ENCODE measurements around the gene LARP6.

The LARP6 gene

GRCh38 chr15:70831094-70831911 lies 22.7 kb downstream of the LARP6 start:
- no peaks in the 10 kb centered on the region for H3K36me3 ChIP-seq (ENCODE audit: control insufficient read depth, insufficient read depth, low read length)

GRCh38 chr15:70830615-70831014 lies 23.3 kb downstream of the LARP6 start:
- Histone ChIP-seq H3K27me3 (replicated peaks; ENCODE audit: control insufficient read depth, insufficient read depth, low read length, poor library complexity, severe bottlenecking) (no peaks in the 10 kb centered on the region), H3K27ac (ENCODE audit: insufficient read depth, low read length, poor library complexity, severe bottlenecking) (no peak overlapping the region), H3K4me1 (ENCODE audit: control insufficient read depth, insufficient read depth, low read length, poor library complexity, severe bottlenecking) (no peaks in the 10 kb centered on the region), H3K9me3 (ENCODE audit: control insufficient read depth, low read length) (no peaks in the 10 kb centered on the region), H3K4me3 (ENCODE audit: insufficient read depth, low read depth, low read length, poor library complexity, severe bottlenecking) (no peak overlapping the region), H3K36me3 (ENCODE audit: control insufficient read depth, insufficient read depth, low read length) (no peaks in the 10 kb centered on the region)
- DNase-seq = no peak

More at GRCh38 chr15:70831094-70831911, 22.7 kb downstream of the LARP6 start:
- DNase-seq = no peak
- no peaks in the 10 kb centered on the region for H3K4me1 ChIP-seq (ENCODE audit: control insufficient read depth, insufficient read depth, low read length, poor library complexity, severe bottlenecking)
- no peaks in the 10 kb centered on the region for H3K27me3 ChIP-seq (replicated peaks; ENCODE audit: control insufficient read depth, insufficient read depth, low read length, poor library complexity, severe bottlenecking)
- H3K9me3 ChIP-seq (ENCODE audit: control insufficient read depth, low read length) = no peaks in the 10 kb centered on the region
- H3K27ac ChIP-seq (ENCODE audit: insufficient read depth, low read length, poor library complexity, severe bottlenecking) = no peak overlapping the region
- no peak overlapping the region for H3K4me3 ChIP-seq (ENCODE audit: insufficient read depth, low read depth, low read length, poor library complexity, severe bottlenecking)

DNA sequence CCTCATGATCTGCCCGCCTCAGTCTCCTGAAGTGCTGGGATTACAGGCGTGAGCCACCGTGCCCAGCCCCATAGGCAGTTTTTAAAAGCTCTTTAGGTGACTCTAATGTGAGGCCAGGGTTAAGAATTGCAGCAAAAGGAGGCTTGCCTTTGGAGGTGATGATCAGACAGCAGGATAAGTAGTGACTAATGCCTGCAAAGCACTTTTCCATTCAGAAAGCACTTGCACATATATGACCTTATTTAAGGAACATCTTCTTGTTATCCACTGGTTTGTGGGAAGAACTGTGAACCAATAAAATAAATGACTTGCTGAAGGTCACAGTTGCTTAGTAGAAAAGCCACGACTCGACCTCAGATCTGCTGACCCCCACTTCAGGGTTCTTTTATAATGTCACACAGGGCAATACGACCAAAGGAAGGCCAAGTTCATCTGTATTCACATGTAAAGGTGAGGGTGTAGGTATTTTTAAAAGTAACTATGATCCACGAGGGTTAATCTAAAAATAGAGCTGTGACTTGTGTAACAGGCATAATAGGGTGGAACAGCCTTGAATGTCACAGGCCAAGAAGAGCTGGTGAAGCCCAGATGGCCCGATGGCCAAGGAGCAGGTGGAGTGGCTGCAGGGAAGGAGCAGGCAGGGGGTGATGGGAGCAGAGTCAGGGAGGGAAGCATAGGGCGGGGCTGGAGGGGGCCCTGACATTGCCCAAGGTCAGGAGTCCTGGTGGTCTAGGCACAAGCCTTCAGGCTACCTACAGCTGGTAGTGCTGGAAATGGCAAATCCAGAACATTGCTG lies 24.4 kb downstream of the LARP6 start:
- Histone ChIP-seq H3K27ac (ENCODE audit: insufficient read depth, low read length, poor library complexity, severe bottlenecking) (no peak overlapping the region), H3K4me1 (ENCODE audit: control insufficient read depth, insufficient read depth, low read length, poor library complexity, severe bottlenecking) (no peaks in the 10 kb centered on the region), H3K36me3 (ENCODE audit: control insufficient read depth, insufficient read depth, low read length) (no peaks in the 10 kb centered on the region), H3K9me3 (ENCODE audit: control insufficient read depth, low read length) (no peaks in the 10 kb centered on the region), H3K4me3 (ENCODE audit: insufficient read depth, low read depth, low read length, poor library complexity, severe bottlenecking) (no peak overlapping the region), H3K27me3 (replicated peaks; ENCODE audit: control insufficient read depth, insufficient read depth, low read length, poor library complexity, severe bottlenecking) (no peaks in the 10 kb centered on the region)
- DNase-seq = no peak

DNA sequence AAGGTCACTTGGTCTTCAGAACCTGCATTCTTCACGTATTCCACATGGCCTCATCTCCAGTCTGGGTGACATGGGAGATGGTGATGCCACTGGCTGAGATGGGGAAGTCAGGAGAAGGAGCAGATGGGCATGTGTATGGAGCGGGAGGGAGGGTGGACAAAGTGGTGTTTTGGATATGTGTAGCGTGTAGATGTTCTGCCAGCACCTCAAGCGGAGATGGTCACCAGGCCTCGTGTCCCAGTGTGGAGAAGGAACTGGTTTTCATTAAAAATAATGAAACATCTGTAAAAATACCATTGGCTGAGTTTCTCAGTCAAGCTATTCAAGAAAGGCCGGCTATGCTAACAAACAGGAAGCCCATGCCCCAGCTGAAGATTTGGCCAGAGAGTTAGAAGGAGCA lies 26.2 kb downstream of the LARP6 start:
- H3K27me3 ChIP-seq (replicated peaks; ENCODE audit: control insufficient read depth, insufficient read depth, low read length, poor library complexity, severe bottlenecking) = no peaks in the 10 kb centered on the region
- H3K9me3 ChIP-seq (ENCODE audit: control insufficient read depth, low read length) = no peaks in the 10 kb centered on the region
- no peaks in the 10 kb centered on the region for H3K36me3 ChIP-seq (ENCODE audit: control insufficient read depth, insufficient read depth, low read length)
- no peak overlapping the region for H3K27ac ChIP-seq (ENCODE audit: insufficient read depth, low read length, poor library complexity, severe bottlenecking)
- no peak for DNase-seq
- H3K4me1 ChIP-seq (ENCODE audit: control insufficient read depth, insufficient read depth, low read length, poor library complexity, severe bottlenecking) = no peaks in the 10 kb centered on the region
- H3K4me3 ChIP-seq (ENCODE audit: insufficient read depth, low read depth, low read length, poor library complexity, severe bottlenecking) = no peak overlapping the region

- Histone ChIP-seq H3K4me3 (ENCODE audit: insufficient read depth, low read depth, low read length, poor library complexity, severe bottlenecking) (no peak overlapping the region), H3K9me3 (ENCODE audit: control insufficient read depth, low read length) (no peaks in the 10 kb centered on the region), H3K36me3 (ENCODE audit: control insufficient read depth, insufficient read depth, low read length) (no peaks in the 10 kb centered on the region), H3K27me3 (replicated peaks; ENCODE audit: control insufficient read depth, insufficient read depth, low read length, poor library complexity, severe bottlenecking) (no peaks in the 10 kb centered on the region), H3K4me1 (ENCODE audit: control insufficient read depth, insufficient read depth, low read length, poor library complexity, severe bottlenecking) (no peaks in the 10 kb centered on the region), H3K27ac (ENCODE audit: insufficient read depth, low read length, poor library complexity, severe bottlenecking) (no peak overlapping the region)
- no peak for DNase-seq
These were observed 27.3 kb downstream of the LARP6 start for GRCh38 chr15:70826634-70827033.

DNA sequence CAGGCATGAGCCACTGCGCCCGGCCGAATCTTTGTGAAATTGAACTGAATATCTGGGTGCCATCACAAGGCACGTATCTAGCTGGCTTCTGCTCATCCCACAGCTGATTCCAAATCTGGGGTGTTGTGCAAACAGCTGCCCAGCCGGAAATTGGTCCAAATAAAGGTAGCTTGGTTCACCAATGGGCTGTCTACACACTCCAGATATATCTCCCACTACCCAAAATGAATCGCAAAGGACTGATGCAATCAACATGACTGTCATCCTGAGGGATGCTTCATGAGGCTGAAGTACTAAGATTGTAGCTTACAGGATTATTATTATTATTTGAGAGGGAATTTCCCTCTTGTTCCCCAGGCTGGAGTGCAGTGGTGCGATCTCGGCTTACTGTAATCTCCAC lies 28.1 kb downstream of the LARP6 start:
- H3K27ac ChIP-seq (ENCODE audit: insufficient read depth, low read length, poor library complexity, severe bottlenecking) = no peak overlapping the region
- H3K4me1 ChIP-seq (ENCODE audit: control insufficient read depth, insufficient read depth, low read length, poor library complexity, severe bottlenecking) = no peaks in the 10 kb centered on the region

DNA sequence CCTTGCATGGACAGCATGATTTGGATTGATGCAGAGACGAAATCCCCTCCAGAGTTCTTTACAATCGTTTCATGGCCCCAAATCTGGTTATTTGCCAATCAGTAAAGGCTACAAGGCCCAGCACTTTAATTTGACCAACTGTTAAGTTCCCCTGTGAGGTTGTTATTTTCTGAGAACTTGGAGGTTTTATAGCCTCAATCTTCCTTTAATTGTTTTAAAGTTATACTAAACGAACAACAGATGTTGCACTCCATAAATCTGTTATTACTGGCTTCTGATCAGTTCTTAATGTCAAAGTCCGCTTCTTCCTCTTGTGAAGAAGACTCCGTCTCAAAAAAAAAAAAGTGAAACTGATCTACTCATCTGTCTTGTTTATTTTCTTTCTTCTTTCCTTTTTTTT lies 30.8 kb downstream of the LARP6 start:
- Histone ChIP-seq H3K9me3 (ENCODE audit: control insufficient read depth, low read length) (peaks cover 5% of the 10 kb centered on the region), H3K27ac (ENCODE audit: insufficient read depth, low read length, poor library complexity, severe bottlenecking) (no peak overlapping the region), H3K27me3 (replicated peaks; ENCODE audit: control insufficient read depth, insufficient read depth, low read length, poor library complexity, severe bottlenecking) (no peaks in the 10 kb centered on the region), H3K4me1 (ENCODE audit: control insufficient read depth, insufficient read depth, low read length, poor library complexity, severe bottlenecking) (no peaks in the 10 kb centered on the region), H3K4me3 (ENCODE audit: insufficient read depth, low read depth, low read length, poor library complexity, severe bottlenecking) (no peak overlapping the region), H3K36me3 (ENCODE audit: control insufficient read depth, insufficient read depth, low read length) (no peaks in the 10 kb centered on the region)
- no peak for DNase-seq

More for the DNA sequence above, 28.1 kb downstream of the LARP6 start:
- H3K36me3 ChIP-seq (ENCODE audit: control insufficient read depth, insufficient read depth, low read length) = no peaks in the 10 kb centered on the region
- no peak for DNase-seq
- no peak overlapping the region for H3K4me3 ChIP-seq (ENCODE audit: insufficient read depth, low read depth, low read length, poor library complexity, severe bottlenecking)
- H3K27me3 ChIP-seq (replicated peaks; ENCODE audit: control insufficient read depth, insufficient read depth, low read length, poor library complexity, severe bottlenecking) = no peaks in the 10 kb centered on the region
- no peaks in the 10 kb centered on the region for H3K9me3 ChIP-seq (ENCODE audit: control insufficient read depth, low read length)

DNA sequence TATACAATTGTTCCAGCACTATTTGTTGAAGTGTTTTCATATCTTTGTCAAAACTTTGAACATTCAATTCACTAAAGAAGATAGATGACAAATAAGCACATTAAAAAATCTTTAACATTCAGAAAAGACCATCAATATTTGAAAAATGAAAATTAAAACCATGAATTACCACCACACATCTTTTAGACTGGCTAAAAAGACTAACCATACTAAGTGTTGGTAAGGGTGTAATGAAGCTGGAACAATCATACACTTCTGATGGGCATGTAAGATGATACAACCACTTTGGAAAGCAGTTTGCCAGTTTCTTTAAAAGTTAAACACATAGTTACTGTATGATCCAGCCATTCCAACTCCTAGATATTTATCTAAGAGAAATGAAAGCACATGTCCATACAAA lies 33.7 kb downstream of the LARP6 start:
- Histone ChIP-seq H3K27ac (ENCODE audit: insufficient read depth, low read length, poor library complexity, severe bottlenecking) (no peak overlapping the region), H3K4me3 (ENCODE audit: insufficient read depth, low read depth, low read length, poor library complexity, severe bottlenecking) (no peak overlapping the region), H3K4me1 (ENCODE audit: control insufficient read depth, insufficient read depth, low read length, poor library complexity, severe bottlenecking) (no peaks in the 10 kb centered on the region), H3K9me3 (ENCODE audit: control insufficient read depth, low read length) (peaks cover 5% of the 10 kb centered on the region), H3K27me3 (replicated peaks; ENCODE audit: control insufficient read depth, insufficient read depth, low read length, poor library complexity, severe bottlenecking) (no peaks in the 10 kb centered on the region), H3K36me3 (ENCODE audit: control insufficient read depth, insufficient read depth, low read length) (no peaks in the 10 kb centered on the region)
- no peak for DNase-seq

- H3K4me3 ChIP-seq (ENCODE audit: insufficient read depth, low read depth, low read length, poor library complexity, severe bottlenecking) = no peak overlapping the region
- H3K9me3 ChIP-seq (ENCODE audit: control insufficient read depth, low read length) = peaks cover 5% of the 10 kb centered on the region
- no peaks in the 10 kb centered on the region for H3K4me1 ChIP-seq (ENCODE audit: control insufficient read depth, insufficient read depth, low read length, poor library complexity, severe bottlenecking)
- no peaks in the 10 kb centered on the region for H3K36me3 ChIP-seq (ENCODE audit: control insufficient read depth, insufficient read depth, low read length)
- H3K27me3 ChIP-seq (replicated peaks; ENCODE audit: control insufficient read depth, insufficient read depth, low read length, poor library complexity, severe bottlenecking) = no peaks in the 10 kb centered on the region
- no peak for DNase-seq
- no peak overlapping the region for H3K27ac ChIP-seq (ENCODE audit: insufficient read depth, low read length, poor library complexity, severe bottlenecking)
These were observed 35.4 kb downstream of the LARP6 start for GRCh38 chr15:70818580-70818979.

DNA sequence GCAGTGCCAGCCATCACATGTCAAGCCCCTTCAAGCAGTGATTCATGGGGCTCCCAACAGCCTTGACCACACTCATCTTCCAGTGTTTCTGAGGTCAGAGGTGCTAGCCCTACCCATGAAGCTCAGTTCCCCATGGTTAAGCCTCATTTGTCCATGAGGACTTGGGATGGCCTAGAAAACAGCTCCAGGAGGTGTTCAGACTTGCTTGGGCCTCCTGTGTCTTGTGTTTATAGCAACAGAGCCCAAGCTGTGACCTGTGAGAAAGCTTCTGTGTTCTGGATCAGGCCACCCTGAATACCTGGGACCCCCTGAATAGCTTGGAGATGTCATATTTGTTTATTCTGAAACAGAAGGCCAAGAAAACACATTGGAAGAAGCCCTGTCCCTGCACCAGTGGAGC lies 36.7 kb downstream of the LARP6 start:
- Histone ChIP-seq H3K27me3 (replicated peaks; ENCODE audit: control insufficient read depth, insufficient read depth, low read length, poor library complexity, severe bottlenecking) (no peaks in the 10 kb centered on the region), H3K36me3 (ENCODE audit: control insufficient read depth, insufficient read depth, low read length) (no peaks in the 10 kb centered on the region), H3K27ac (ENCODE audit: insufficient read depth, low read length, poor library complexity, severe bottlenecking) (no peak overlapping the region), H3K9me3 (ENCODE audit: control insufficient read depth, low read length) (peaks cover 5% of the 10 kb centered on the region), H3K4me1 (ENCODE audit: control insufficient read depth, insufficient read depth, low read length, poor library complexity, severe bottlenecking) (no peaks in the 10 kb centered on the region), H3K4me3 (ENCODE audit: insufficient read depth, low read depth, low read length, poor library complexity, severe bottlenecking) (no peak overlapping the region)
- DNase-seq = no peak

Data from effector memory CD4-positive, alpha-beta T cell (primary cell).